RWPE2 (cell line): ENCODE measurements around the gene SIL1.

Experiments
- ATAC-seq: fragments of 200-7000 bp; cut with Tn5 transposase; 3 replicates; pipeline ENCODE4 v1.9.1; 2021; ENCODE audit warnings: low read depth
- DNase-seq: peaks from one replicate; pipeline ENCODE4 v3.0.0-alpha.2; 2020; ENCODE audit warnings: low spot score
- H3K27ac ChIP-seq: fragments of 450-650 bp; 2 replicates; pipeline ENCODE4 v1.5.1; 2017; ENCODE audit warnings: mild to moderate bottlenecking; ENCODE audit not compliant: poor library complexity, severe bottlenecking
- H3K27me3 ChIP-seq: fragments of 250-450 bp; sonication (Bioruptor Pico); 2 replicates; pipeline ENCODE4 v1.5.1; 2021; ENCODE audit warnings: mild to moderate bottlenecking, moderate library complexity; ENCODE audit not compliant: insufficient read depth, poor library complexity, severe bottlenecking
- H3K36me3 ChIP-seq: fragments of 250-450 bp; sonication (Bioruptor Pico); 2 replicates; pipeline ENCODE4 v1.5.1; 2020; ENCODE audit warnings: low read depth, mild to moderate bottlenecking, moderate library complexity
- H3K4me1 ChIP-seq: fragments of 250-450 bp; sonication (Bioruptor Pico); 2 replicates; pipeline ENCODE4 v1.5.1; 2021; ENCODE audit warnings: mild to moderate bottlenecking, moderate library complexity; ENCODE audit not compliant: insufficient read depth, poor library complexity, severe bottlenecking
- H3K4me3 ChIP-seq: fragments of 250-450 bp; sonication (Bioruptor Pico); 2 replicates; pipeline ENCODE4 v1.5.1; 2021; ENCODE audit warnings: mild to moderate bottlenecking, moderate library complexity; ENCODE audit not compliant: severe bottlenecking
- H3K9me3 ChIP-seq: fragments of 250-450 bp; sonication (Bioruptor Pico); 2 replicates; pipeline ENCODE4 v1.5.1; 2021; ENCODE audit warnings: mild to moderate bottlenecking, moderate library complexity; ENCODE audit not compliant: severe bottlenecking
- CTCF ChIP-seq: fragments of 450-650 bp; IDR thresholded peaks from one replicate; pipeline ENCODE4 v1.5.1; 2017; ENCODE audit warnings: mild to moderate bottlenecking, moderate library complexity; ENCODE audit not compliant: poor library complexity, severe bottlenecking

The SIL1 gene

GRCh38 chr5:139126711-139127111 lies 71.5 kb downstream of the SIL1 start:
- no peak for ATAC-seq
- Histone ChIP-seq H3K36me3 (peaks cover 22% of the 10 kb centered on the region), H3K4me3 (no peak overlapping the region), H3K9me3 (no peaks in the 10 kb centered on the region), H3K27ac (no peak overlapping the region), H3K4me1 (no peaks in the 10 kb centered on the region), H3K27me3 (no peaks in the 10 kb centered on the region)
- TF ChIP-seq CTCF, result no peak
- DNase-seq, result no peak

- H3K4me1 ChIP-seq, result no peaks in the 10 kb centered on the region
- H3K36me3 ChIP-seq, result peaks cover 28% of the 10 kb centered on the region
- H3K27ac ChIP-seq, result no peak overlapping the region
- no peak overlapping the region for H3K4me3 ChIP-seq
- TF ChIP-seq CTCF, result no peak
- no peak for ATAC-seq
- H3K27me3 ChIP-seq, result no peaks in the 10 kb centered on the region
- no peak for DNase-seq
- H3K9me3 ChIP-seq, result no peaks in the 10 kb centered on the region
These were observed 72.2 kb downstream of the SIL1 start for GRCh38 chr5:139125991-139126390.

GRCh38 chr5:139124774-139125520 lies 73.2 kb downstream of the SIL1 start:
- TF ChIP-seq CTCF, result no peak
- Histone ChIP-seq H3K9me3 (no peaks in the 10 kb centered on the region), H3K4me1 (no peaks in the 10 kb centered on the region), H3K4me3 (no peak overlapping the region), H3K36me3 (peaks cover 38% of the 10 kb centered on the region), H3K27me3 (no peaks in the 10 kb centered on the region), H3K27ac (no peak overlapping the region)
- ATAC-seq (no peak), DNase-seq (no peak)

GRCh38 chr5:139121120-139121519 lies 77.0 kb downstream of the SIL1 start:
- H3K4me1 ChIP-seq, result no peaks in the 10 kb centered on the region
- no peaks in the 10 kb centered on the region for H3K9me3 ChIP-seq
- no peak for DNase-seq
- TF ChIP-seq CTCF, result no peak
- no peak overlapping the region for H3K4me3 ChIP-seq
- ATAC-seq, result no peak
- H3K36me3 ChIP-seq, result peaks cover 50% of the 10 kb centered on the region
- no peak overlapping the region for H3K27ac ChIP-seq
- no peaks in the 10 kb centered on the region for H3K27me3 ChIP-seq

- ATAC-seq (no peak), DNase-seq (no peak)
- H3K27ac ChIP-seq, result no peak overlapping the region
- peaks cover 50% of the 10 kb centered on the region for H3K36me3 ChIP-seq
- H3K27me3 ChIP-seq, result no peaks in the 10 kb centered on the region
- no peaks in the 10 kb centered on the region for H3K9me3 ChIP-seq
- TF ChIP-seq CTCF, result no peak
- H3K4me1 ChIP-seq, result no peaks in the 10 kb centered on the region
- no peak overlapping the region for H3K4me3 ChIP-seq
These were observed 77.6 kb downstream of the SIL1 start for GRCh38 chr5:139120521-139120920.
